ENCODE measurements around the gene KIAA1191. TPM values are rescaled to one million over a fixed set of nuclear protein-coding genes. Genes with fewer than 3 reads are reported as not detected.
A peak's percentile ranks its signal among the peaks of the same experiment; 100 is the strongest.

KIAA1191 gene
- total RNA-seq, 6 donors from 2014 or later = 53.4 to 109 (median 90.0) TPM

- TF ChIP-seq CTCF (IDR thresholded peaks at IDR 0.05) (no peak), POLR2A (IDR thresholded peaks at IDR 0.05) (no peak), POLR2AphosphoS5 (IDR thresholded peaks at IDR 0.05) (no peak), EP300 (IDR thresholded peaks at IDR 0.05) (no peak)
- WGBS, 2 donors = 72 to 77% methylated on average over 14 to 17 of the region's 17 CpGs
- H3K27me3 ChIP-seq = no peaks in the 10 kb centered on the region
- H3K4me1 ChIP-seq = peaks cover 0 to 6% (median 0%) of the 10 kb centered on the region in 4 donors
- no peak overlapping the region for H3K4me3 ChIP-seq
- ATAC-seq (ENCODE audit: low FRiP score in 2 of 2) (peak; percentile 21 to 38), DNase-seq (no peak)
- no peak overlapping the region for H3K27ac ChIP-seq
- no peaks in the 10 kb centered on the region for H3K9me3 ChIP-seq
- H3K36me3 ChIP-seq = peaks cover 0 to 36% (median 15%) of the 10 kb centered on the region in 4 donors
These were observed 39.0 kb upstream of the KIAA1191 start for GRCh38 chr5:176400382-176401156.

GRCh38 chr5:176397736-176398420 is 36.3 kb upstream of the KIAA1191 start:
- ATAC-seq (ENCODE audit: low FRiP score in 2 of 2) = no peak

GRCh38 chr5:176396330-176396729 is 34.8 kb upstream of the KIAA1191 start:
- peaks cover 0 to 6% (median 0%) of the 10 kb centered on the region in 4 donors for H3K4me1 ChIP-seq
- H3K27me3 ChIP-seq = no peaks in the 10 kb centered on the region
- H3K36me3 ChIP-seq = peaks cover 0 to 69% (median 35%) of the 10 kb centered on the region in 4 donors
- no peak for ATAC-seq (ENCODE audit: low FRiP score in 2 of 2)
- H3K9me3 ChIP-seq = no peaks in the 10 kb centered on the region
- TF ChIP-seq CTCF (IDR thresholded peaks at IDR 0.05) (no peak), POLR2AphosphoS5 (IDR thresholded peaks at IDR 0.05) (no peak), EP300 (IDR thresholded peaks at IDR 0.05) (no peak), POLR2A (IDR thresholded peaks at IDR 0.05) (no peak)
- H3K4me3 ChIP-seq = no peak overlapping the region
- H3K27ac ChIP-seq = no peak overlapping the region
- DNase-seq = no peak
- WGBS, 2 donors = 70 to 86% methylated on average over 6 of the region's 6 CpGs

More at GRCh38 chr5:176397736-176398420, 36.3 kb upstream of the KIAA1191 start:
- H3K9me3 ChIP-seq = no peaks in the 10 kb centered on the region
- peaks cover 0 to 6% (median 0%) of the 10 kb centered on the region in 4 donors for H3K4me1 ChIP-seq
- peak in 1 of 2 donors; percentile 69 for DNase-seq
- H3K27ac ChIP-seq = no peak overlapping the region
- no peak overlapping the region for H3K4me3 ChIP-seq
- TF ChIP-seq CTCF (IDR thresholded peaks at IDR 0.05) = no peak
- no peak for TF ChIP-seq POLR2A (IDR thresholded peaks at IDR 0.05)
- no peak for TF ChIP-seq EP300 (IDR thresholded peaks at IDR 0.05)
- TF ChIP-seq POLR2AphosphoS5 (IDR thresholded peaks at IDR 0.05) = no peak
- no peaks in the 10 kb centered on the region for H3K27me3 ChIP-seq
- peaks cover 0 to 56% (median 22%) of the 10 kb centered on the region in 4 donors for H3K36me3 ChIP-seq
- 95% methylated on average over 6 to 18 of the region's 18 CpGs for WGBS, 2 donors

- H3K9me3 ChIP-seq = no peaks in the 10 kb centered on the region
- H3K27ac ChIP-seq = peak overlapping the region in 1 of 4 donors; percentile 11
- no peaks in the 10 kb centered on the region for H3K27me3 ChIP-seq
- TF ChIP-seq EP300 (IDR thresholded peaks at IDR 0.05) (no peak), POLR2AphosphoS5 (IDR thresholded peaks at IDR 0.05) (no peak), CTCF (IDR thresholded peaks at IDR 0.05) (no peak), POLR2A (IDR thresholded peaks at IDR 0.05) (no peak)
- H3K4me1 ChIP-seq = peaks cover 0 to 5% (median 1%) of the 10 kb centered on the region in 4 donors
- 84 to 96% methylated on average over 5 to 11 of the region's 11 CpGs for WGBS, 2 donors
- H3K4me3 ChIP-seq = no peak overlapping the region
- ATAC-seq (ENCODE audit: low FRiP score in 2 of 2) (peak; percentile 12 to 34), DNase-seq (no peak)
- peaks cover 0 to 73% (median 39%) of the 10 kb centered on the region in 4 donors for H3K36me3 ChIP-seq
These were observed 33.5 kb upstream of the KIAA1191 start for GRCh38 chr5:176394881-176395675.

Measured in upper lobe of left lung (tissue), 6 donors.